Right lung (tissue), 10 donors: ENCODE results near the gene LPAR4. TPM values are rescaled to one million over a fixed set of nuclear protein-coding genes. Genes with fewer than 3 reads are reported as not detected.
"Not testable (repeated sequence)": the region's sequence is repeated elsewhere in the genome, so short reads cannot be mapped to it uniquely, and the experiment has no call there.

ENCODE experiments used
- DNase-seq, 2 donors: peaks; one replicate each; pipeline ENCODE4 v3.0.0-alpha.2; 2013
- long read RNA-seq, 8 donors: transcript quantifications; one replicate each; lab custom pipeline, GENCODE V29; 2026
- polyA plus RNA-seq, 5 donors: library from polyadenylated mRNA; unstranded; fragments of 120-200 nt; gene quantifications; one replicate each; pipeline versions ENCODE4 v1.2.1 to v1.2.3, GENCODE V29; 2013; ENCODE audit warnings: inconsistent platforms in 1 of 5, low replicate concordance in 1 of 5; ENCODE audit not compliant: insufficient read length in 5 of 5, insufficient read depth in 1 of 5

LPAR4 gene, protein sequence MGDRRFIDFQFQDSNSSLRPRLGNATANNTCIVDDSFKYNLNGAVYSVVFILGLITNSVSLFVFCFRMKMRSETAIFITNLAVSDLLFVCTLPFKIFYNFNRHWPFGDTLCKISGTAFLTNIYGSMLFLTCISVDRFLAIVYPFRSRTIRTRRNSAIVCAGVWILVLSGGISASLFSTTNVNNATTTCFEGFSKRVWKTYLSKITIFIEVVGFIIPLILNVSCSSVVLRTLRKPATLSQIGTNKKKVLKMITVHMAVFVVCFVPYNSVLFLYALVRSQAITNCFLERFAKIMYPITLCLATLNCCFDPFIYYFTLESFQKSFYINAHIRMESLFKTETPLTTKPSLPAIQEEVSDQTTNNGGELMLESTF
- polyA plus RNA-seq = 1 to 10 TPM; 4.2 to 8.0 (median 6.6) TPM
- long read RNA-seq, donor 1 = 0 reads
- long read RNA-seq, donor 2, partial matches to known transcripts = 0 of 1 reads
- long read RNA-seq, donor 2, other reads (novel, unspliced or antisense) = 0 of 1 reads
- long read RNA-seq, donor 3, partial matches to known transcripts = 0 of 1 reads
- long read RNA-seq, donor 3, other reads (novel, unspliced or antisense) = 0 of 1 reads
- long read RNA-seq, donor 4 = 0 reads
- long read RNA-seq, donor 5 = 0 reads
- long read RNA-seq, donor 6, partial matches to known transcripts = 0 of 1 reads
- long read RNA-seq, donor 6, other reads (novel, unspliced or antisense) = 0 of 1 reads
- long read RNA-seq, donor 7 = 0 reads
- long read RNA-seq, donor 8 = 0 reads

DNA sequence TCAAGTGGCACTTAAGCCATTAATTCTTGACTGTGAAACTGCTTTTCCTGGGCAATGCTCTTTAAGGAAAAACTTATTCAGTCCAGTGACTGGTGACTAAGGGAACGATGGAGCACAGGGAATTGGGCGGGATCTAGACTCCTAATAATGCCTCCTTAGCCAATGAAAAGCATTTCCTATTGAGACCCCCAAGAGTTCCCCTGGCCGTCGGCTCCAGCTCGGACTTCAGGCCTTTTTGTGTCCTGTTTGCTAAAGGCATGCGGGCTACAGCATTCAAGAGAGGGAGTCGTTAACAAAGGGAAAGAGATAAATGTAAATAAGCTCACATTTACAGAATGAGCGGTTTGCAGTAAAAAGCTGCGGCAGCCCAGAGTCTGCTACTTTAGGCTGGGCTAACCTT, at the start of gene LPAR4:
TSS of gene LPAR4 (plus strand) at position 232 of the 400 bp plus-strand sequence. CDS start 7,150 bp downstream, outside the sequence.
- peak; percentile 15 to 30 for DNase-seq

DNA sequence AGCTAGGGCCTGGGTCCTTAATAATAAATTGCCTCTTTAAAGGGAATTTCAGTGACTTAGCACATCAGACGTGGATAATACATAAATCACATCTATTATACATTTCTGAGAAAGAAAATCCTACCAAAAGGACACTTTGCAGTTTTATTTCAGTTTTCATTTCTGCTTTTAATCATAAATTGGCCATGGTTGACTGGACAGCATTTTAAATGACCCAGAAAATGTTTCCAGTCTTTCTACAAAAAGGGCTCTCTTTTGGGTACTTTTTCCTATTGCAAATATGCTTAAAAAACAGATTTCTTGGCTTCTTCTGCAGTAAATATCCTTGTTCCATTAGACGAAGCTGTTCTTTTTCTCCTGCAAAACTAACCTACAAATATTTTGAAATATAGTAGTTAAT, 41.4 kb upstream of the LPAR4 start:
- DNase-seq = no peak

DNA sequence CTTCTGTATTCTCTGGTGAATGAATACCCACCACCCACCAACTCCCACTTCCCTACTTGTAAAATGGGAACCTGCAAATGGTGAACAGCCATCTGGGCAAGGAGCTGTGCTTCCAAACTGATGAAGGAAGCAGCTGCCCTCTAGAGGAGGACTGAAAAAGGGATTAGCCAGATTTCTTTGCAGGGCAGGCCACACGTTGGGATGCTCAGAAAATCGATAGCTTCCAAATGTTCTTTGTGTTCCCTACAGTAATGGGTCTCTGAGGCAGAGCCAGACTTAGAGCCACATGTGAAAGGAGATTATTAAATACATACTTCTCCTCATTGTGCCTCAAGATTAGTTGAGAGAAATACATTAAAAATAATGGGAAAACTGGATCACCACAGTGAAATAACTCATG, 39.3 kb upstream of the LPAR4 start:
- DNase-seq = no peak

DNA sequence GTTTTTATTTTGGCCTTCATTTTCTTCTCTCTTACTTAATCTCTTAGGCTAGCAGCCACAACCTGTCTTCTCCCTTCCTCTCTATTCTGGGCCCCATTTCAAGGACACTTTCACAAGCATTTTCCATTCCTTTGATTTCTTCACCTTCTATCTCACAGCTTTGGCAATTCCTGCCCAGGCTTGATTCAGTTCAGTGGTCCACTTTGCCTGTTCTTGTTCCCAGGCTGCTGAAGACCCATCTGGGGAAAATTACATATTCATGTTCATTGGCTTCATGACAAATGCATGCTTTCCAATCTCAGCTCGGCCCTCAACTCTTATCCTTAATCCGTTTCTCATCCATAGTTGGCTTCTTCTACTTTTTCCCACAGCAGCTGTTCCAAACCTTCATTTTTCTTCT, 38.7 kb upstream of the LPAR4 start:
- DNase-seq = no peak

DNA sequence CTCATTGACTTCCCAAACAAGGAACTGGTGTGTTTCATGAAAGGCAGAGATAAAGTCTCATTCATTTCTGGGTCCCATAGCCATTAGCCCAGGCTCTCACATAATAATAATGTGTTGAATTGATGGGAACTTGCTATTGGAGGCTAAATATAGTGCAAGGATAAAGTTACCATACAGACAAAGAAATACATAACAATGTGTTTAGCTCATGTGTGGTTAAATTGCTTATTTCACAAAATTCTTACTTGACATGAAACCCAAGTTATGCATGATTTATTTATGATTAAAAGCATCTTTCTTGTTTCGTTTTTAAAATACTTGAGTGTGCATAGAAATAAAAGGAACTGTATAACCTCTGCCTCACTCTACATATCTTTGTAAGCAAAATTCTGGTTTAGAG, 37.3 kb upstream of the LPAR4 start:
- no peak for DNase-seq

DNA sequence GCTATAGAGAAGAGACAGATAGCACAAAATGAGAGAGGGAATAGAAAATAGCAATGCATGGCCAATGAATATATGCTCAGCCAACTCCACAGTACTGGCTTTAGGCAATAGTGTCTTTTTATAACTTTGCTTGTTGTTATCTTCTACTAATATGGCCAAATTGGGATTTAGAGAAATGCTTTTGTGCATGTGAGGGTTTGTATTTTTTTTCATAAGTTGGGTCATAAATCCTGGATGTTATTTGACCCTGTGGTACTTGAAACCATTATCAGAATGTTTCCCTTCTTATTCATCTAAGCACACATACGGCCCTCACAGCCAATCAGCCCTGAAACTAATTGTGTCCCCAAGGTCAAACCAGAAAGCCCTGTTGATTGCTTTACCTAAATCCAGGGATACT, 35.2 kb upstream of the LPAR4 start:
- no peak for DNase-seq

DNA sequence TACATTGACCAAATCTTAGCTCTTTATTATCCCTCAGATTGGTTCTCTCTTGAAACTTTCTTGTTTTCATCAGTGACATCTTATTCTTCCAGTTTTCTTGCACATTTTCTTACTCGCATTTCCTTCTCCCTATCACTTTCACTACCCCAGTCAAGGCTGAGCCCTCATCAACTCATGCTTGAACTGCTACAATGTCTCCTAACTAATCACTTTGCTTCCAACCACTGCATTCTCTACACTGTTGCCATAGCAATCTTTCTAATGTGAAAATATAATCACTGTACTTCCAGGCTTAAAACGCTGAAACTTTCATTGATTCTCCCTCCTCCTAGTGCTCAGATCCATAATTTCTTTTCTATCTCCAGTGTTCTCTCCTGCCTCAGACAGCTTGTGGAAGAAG, 22.2 kb upstream of the LPAR4 start:
- no peak for DNase-seq

DNA sequence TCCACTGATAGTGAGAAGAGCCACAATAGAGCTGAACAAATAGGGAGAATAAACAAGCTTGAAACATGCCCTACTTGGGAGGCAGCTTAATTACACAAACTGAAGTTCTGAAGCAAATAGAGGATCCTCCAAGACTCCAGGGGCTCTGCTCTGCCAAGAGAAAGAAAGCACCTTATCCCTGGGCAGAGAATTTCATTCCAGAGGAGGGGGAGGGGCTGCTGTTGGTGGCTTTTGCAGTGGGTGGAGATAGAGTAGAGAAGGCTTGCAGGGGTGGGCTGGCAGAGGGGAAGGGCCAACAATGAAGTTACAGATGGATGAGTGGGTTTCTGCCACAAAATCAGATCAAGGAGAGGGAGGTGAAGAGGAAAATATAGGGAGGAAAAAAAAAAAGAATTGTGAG, 1.0 kb upstream of the LPAR4 start:
- no peak for DNase-seq

DNA sequence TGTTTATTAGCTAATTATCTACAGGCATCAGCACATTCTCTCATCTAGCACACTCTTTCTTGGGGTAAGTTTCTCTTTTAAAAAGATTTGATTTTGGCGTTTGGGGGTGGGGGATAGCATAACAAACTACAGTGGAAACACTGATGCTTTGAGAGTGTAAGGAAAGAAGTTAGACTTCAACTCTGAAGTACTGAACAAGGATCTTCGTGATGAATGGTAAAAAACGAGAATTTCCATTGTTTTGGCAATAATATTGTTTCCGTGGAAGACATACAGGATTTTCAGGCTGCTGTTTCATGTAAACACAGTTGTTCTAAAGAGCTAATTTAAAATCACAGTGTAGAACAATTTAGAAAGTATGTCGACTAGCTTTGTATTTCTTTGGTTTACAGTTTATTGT, 451 bp downstream of the LPAR4 start:
- peak; percentile 10 to 14 for DNase-seq

DNA sequence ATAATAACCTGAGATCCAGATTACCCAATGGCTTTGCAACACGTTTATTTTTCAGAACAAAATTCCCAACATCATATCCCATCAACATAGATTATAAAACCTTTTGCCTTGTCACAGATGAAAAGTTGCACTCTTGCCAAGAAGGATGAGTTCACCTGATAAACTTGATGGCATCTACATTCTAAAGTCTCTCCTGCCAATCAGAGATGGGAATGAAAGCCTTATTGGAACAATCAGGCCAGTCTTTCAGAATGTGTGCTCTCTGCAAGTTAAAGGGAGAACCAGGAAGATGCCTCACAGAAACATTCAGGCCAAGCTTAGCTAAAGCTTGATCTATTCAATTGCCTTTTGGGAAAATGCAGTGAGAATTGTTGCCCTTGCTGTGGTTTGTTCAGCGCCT, 1.3 kb downstream of the LPAR4 start:
- DNase-seq = no peak

DNA sequence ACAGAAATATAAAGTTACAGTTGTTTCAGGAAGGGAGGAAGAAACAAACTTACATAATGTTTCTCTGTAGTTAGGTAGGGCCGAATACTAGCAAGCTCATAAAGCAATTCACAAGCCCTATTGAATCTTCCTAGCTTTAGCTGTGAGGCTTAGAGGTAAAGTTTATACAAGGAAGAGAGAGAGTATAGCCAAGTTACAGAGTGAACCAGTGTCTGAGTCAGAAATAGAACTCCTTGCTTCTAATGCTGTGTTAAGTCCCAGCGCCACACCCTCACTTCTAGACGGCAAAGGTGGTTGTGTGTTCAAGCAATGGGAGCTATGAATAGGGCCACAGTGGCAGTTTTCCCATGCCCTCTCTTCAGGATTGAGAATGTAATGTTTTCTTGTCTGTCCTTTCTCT, 6.1 kb downstream of the LPAR4 start:
- DNase-seq = no peak

DNA sequence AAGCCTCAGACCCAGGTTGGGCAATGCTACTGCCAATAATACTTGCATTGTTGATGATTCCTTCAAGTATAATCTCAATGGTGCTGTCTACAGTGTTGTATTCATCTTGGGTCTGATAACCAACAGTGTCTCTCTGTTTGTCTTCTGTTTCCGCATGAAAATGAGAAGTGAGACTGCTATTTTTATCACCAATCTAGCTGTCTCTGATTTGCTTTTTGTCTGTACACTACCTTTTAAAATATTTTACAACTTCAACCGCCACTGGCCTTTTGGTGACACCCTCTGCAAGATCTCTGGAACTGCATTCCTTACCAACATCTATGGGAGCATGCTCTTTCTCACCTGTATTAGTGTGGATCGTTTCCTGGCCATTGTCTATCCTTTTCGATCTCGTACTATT, 7.4 kb downstream of the LPAR4 start:
- no peak for DNase-seq

DNA sequence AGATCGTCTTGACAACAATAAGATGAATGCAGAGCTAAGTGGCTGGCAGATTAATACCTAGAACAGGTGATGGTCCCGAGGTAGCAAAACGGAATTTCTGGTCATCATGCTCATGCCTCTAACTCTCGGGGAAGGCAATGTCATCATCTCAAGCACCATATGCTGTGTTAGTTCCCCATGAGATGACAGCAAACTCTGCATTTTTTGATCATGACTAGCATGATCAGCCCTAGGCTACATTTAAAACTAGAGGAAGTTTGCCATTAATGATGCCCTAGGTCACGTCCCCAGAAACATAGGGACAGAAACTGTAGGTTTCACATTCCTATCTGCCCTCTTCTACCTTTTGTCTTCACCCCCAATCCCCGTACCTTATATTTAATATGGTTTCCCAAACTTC, 11.6 kb downstream of the LPAR4 start:
- no peak for DNase-seq

DNA sequence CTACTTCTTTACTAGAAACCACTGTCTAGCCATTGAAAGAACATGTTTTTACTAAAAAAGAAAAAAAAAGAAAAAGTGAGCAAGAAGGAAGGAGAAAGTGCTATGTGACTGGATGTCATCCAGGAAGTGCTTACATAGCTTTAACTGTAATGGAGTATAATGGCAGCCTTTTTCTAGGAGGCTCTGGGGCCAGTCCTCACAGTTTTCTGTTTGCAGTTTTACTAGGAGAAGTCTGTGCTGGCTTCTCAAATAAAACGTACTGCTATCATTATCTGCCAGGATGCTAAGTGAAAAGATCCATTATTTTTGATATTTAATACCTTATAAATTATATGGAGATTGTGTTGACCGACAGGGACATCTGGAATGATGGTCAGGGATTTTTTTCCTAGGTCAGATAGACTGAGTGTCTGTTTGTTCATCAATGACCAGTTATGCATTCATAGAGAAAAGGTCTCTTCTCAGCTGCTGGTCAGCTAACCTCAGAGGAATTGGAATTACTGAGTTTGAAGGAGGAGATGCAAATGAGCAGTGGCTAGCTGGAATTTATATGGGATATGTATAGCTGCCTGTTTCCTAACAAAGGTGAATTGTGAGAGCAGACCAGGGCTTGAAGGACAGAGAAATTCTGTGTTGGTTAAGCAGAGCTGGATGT, 21.7 kb downstream of the LPAR4 start:
- DNase-seq = no peak

DNA sequence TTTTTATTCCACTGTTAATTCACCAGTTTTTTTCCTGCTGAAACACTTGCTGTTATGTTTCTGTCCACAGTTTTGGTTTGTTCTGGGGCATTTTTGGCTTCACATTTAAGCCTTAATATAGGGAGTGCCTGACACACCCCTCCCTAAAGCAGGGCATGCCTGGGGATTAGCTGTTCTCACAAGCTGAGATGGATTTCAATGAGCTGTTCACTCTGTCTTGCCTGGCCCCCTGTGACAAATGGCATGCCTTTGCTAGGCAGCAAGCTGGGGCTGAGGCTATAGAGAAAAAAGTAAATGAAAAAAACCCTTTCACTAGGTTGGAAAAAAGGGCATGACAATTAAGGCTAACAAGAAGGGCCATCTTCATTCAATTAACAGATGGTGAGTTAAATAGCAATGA, 22.4 kb downstream of the LPAR4 start:
- DNase-seq = no peak

DNA sequence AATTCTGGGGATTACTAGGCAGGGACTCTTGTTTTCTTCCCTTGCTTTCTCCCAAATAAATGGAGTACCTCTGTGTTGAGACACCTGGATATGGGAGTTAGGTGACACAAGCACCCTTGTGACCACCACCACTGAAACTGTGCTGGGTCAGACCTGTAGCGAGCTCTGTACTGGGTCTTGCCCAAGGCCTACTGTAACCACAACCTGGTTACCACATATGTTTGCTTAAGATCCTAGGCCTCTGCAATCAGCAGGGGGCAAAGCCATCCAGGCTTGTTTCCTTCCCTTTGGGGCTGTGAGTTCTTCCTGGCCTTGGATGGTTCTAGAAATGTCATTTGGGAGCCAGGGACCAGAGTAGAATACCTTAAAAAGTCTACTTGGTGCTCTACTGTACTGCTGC, 49.4 kb downstream of the LPAR4 start:
- DNase-seq = no peak

DNA sequence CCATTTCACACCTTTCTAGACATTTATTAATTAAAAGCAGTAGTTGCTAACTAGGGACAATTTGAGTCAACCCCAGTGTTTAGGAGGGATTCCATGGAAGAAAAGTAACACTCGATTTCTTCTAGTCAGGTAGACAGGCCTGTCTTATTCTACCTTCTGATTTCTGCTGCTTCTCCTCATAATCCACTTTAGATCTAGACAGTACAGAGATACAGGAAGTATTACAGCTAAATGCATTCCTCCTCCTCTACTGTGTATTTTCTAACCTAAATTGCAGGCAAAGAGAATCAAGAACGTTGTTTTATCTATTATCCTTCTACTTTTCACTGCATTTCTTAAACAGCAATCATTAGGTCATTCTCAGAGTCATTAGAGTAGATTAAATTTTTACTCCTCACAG, 52.6 kb downstream of the LPAR4 start:
- no peak for DNase-seq

DNA sequence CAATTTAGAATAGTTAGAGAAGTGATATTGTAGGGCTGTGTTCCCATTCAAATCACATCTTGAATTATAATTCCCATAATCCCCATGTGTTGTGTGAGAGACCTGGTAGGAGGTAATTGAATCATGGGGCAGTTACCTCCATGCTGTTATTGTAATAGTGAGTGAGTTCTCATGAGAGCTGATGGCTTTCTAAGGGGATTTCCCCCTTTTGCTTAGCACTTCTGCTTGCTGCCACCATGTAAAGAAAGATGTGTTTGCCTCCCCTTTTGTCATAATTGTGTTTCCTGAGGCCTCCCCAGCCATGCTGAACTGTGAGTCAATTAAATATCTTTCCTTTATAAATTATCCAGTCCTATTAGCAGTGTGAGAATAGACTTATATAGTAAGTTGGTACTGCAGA, 53.2 kb downstream of the LPAR4 start:
- DNase-seq = no peak

DNA sequence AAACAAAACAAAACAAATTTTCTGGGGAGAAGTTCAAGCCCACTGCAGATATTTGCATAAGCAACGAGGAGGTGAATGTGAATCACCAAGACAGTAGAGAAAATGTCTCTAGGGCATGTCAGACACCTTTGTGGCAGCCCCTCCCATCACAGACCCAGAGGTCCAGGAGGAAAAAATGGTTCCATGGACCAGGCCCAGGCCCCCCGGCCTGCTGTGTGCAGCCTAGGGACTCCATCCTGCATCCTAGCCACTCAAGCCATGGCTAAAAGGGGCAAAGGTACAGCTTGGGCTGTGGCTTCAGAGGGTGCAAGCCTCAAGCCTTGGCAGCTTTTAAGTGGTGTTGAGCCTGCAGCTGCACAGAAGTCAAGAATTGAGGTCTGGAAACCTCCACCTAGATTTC, 54.0 kb downstream of the LPAR4 start:
- no peak for DNase-seq

DNA sequence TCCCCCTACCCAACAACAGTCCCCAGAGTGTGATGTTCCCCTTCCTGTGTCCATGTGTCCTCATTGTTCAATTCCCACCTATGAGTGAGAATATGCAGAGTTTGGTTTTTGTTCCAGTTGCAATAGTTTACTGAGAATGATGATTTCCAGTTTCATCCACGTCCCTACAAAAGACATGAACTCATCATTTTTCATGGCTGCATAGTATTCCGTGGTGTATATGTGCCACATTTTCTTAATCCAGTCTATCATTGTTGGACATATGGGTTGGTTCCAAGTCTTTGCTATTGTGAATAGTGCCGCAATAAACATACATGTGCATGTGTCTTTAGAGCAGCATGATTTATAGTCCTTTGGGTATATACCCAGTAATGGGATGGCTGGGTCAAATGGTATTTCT, 55.0 kb downstream of the LPAR4 start:
- DNase-seq = not testable (repeated sequence)
